ENCODE data around the gene ZNF324. TPM values are rescaled to one million over a fixed set of nuclear protein-coding genes. Genes with fewer than 3 reads are reported as not detected.

ZNF324 gene
- total RNA-seq, 1 experiment from 2014 or later = 11.3 TPM

DNA sequence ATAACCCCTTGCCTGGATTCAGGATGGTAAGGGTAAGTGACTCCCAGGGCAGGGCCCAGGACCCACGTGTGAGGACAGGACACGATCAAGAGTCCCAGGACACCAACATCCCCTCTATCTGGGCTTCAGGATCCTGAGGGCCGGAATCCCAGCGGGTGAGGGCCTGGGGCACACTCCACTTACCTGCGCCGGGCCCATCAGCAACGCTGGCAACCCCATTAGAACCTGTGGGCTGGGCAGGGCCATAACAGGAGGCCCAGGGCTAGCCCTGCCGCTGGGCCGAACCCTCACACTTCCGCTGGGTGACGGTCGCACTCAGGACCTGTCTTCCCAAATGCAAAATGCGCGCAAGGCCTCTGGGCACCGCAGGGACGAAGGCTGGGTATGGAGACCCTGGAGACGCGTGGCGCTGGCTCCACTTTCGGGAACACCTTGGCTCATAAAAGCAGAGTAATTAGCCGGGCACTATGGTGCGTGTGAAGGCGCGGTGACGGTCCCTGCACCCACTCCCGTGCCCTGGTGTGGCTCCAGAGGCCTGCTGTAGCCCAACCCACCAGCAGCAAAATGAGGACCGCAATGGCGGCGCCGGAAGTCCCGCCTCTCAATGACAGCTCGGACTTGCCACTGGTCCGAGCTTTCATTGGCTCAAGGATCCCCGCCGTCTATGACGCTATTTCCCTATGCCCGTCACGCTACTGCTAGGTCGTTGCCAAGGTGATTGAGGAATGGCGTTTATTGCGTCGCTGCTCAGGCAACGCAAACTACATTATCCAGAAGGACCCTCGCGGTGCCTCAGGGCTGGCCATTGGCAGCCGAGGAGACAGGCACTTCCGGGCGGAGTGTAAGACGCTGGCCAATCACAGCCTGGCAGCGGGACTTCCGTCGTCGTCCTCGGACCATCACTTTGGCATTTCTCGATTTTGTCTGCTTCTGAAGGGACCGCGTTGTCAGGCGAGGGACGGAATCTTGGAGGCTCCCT lies 27.0 kb upstream of the ZNF324 start, which contains the start of gene ZNF132:
Gene ZNF132, minus strand, starts transcription at position 578 of the 979 bp plus-strand sequence. Its CDS starts 332 bp downstream, at position 246.
- POLR2A ChIA-PET = no interaction called here
- peaks cover 3 to 6% of the 10 kb centered on the region in 2 experiments; a peak in 2 of 4 replicates for H3K9me3 ChIP-seq (ENCODE audit: control insufficient read depth in 1 of 2, insufficient read depth in 1 of 2, low read depth in 1 of 2, low read length in 2 of 2)
- intact Hi-C loops (cut with micrococcal nuclease) = no loop called here
- H3K4me1 ChIP-seq (ENCODE audit: control insufficient read depth in 1 of 2, insufficient read depth in 2 of 2, low read length in 2 of 2) = no peaks in the 10 kb centered on the region
- no peak within 1 kb of the TSS for H3K4me3 ChIP-seq (replicated peaks in 1 of 2; ENCODE audit: low read depth in 1 of 2, low read length in 2 of 2)
- H3K79me2 ChIP-seq (ENCODE audit: insufficient read depth, low read length) = no peaks in the 10 kb centered on the region
- TF ChIP-seq EGR1 (IDR thresholded peaks at IDR 0.05; ENCODE audit: low read depth) = no peak
- TF ChIP-seq, protein P1, sequence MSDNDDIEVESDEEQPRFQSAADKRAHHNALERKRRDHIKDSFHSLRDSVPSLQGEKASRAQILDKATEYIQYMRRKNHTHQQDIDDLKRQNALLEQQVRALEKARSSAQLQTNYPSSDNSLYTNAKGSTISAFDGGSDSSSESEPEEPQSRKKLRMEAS (IDR thresholded peaks at IDR 0.05) = no peak
- TF ChIP-seq POLR2A (IDR thresholded peaks at IDR 0.05; ENCODE audit: borderline replicate concordance, extremely low read depth, insufficient read depth, insufficient read length) = no peak
- TF ChIP-seq, protein P2, sequence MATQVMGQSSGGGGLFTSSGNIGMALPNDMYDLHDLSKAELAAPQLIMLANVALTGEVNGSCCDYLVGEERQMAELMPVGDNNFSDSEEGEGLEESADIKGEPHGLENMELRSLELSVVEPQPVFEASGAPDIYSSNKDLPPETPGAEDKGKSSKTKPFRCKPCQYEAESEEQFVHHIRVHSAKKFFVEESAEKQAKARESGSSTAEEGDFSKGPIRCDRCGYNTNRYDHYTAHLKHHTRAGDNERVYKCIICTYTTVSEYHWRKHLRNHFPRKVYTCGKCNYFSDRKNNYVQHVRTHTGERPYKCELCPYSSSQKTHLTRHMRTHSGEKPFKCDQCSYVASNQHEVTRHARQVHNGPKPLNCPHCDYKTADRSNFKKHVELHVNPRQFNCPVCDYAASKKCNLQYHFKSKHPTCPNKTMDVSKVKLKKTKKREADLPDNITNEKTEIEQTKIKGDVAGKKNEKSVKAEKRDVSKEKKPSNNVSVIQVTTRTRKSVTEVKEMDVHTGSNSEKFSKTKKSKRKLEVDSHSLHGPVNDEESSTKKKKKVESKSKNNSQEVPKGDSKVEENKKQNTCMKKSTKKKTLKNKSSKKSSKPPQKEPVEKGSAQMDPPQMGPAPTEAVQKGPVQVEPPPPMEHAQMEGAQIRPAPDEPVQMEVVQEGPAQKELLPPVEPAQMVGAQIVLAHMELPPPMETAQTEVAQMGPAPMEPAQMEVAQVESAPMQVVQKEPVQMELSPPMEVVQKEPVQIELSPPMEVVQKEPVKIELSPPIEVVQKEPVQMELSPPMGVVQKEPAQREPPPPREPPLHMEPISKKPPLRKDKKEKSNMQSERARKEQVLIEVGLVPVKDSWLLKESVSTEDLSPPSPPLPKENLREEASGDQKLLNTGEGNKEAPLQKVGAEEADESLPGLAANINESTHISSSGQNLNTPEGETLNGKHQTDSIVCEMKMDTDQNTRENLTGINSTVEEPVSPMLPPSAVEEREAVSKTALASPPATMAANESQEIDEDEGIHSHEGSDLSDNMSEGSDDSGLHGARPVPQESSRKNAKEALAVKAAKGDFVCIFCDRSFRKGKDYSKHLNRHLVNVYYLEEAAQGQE (IDR thresholded peaks at IDR 0.05; ENCODE audit: low read depth) = no peak
- TF ChIP-seq POLR2AphosphoS5 (IDR thresholded peaks at IDR 0.05; ENCODE audit: low read depth, low read length) = no peak
- no peak for TF ChIP-seq EZH2phosphoT487 (IDR thresholded peaks at IDR 0.05; ENCODE audit: borderline replicate concordance)
- no peak for TF ChIP-seq CEBPB (IDR thresholded peaks at IDR 0.05; ENCODE audit: low read depth)
- TF ChIP-seq, protein P3, sequence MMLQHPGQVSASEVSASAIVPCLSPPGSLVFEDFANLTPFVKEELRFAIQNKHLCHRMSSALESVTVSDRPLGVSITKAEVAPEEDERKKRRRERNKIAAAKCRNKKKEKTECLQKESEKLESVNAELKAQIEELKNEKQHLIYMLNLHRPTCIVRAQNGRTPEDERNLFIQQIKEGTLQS (IDR thresholded peaks at IDR 0.05) = no peak
- TF ChIP-seq RAD21 (IDR thresholded peaks at IDR 0.05; ENCODE audit: low read depth) = no peak
- TF ChIP-seq SRF (IDR thresholded peaks at IDR 0.05; ENCODE audit: low read depth) = no peak
- TF ChIP-seq ELF1 (IDR thresholded peaks at IDR 0.05; ENCODE audit: borderline replicate concordance, low read depth) = no peak
- TF ChIP-seq SIN3A (IDR thresholded peaks at IDR 0.05; ENCODE audit: low read depth) = no peak
- no peak for TF ChIP-seq YY1 (IDR thresholded peaks at IDR 0.05; ENCODE audit: extremely low read depth, insufficient replicate concordance, low read depth, low read length)
- no peak for TF ChIP-seq SP1 (IDR thresholded peaks at IDR 0.05; ENCODE audit: low read depth)
- TF ChIP-seq EZH2 (IDR thresholded peaks at IDR 0.05) = no peak
- DNase-seq (ENCODE audit: low read depth, low spot score) (no peak), ATAC-seq (no peak)
- RAD21 ChIA-PET (ENCODE audit: low non-redundant PET in 1 of 2, low total read pairs in 2 of 2, uncharacterized antibody in 2 of 2, unreplicated experiment in 2 of 2) = no interaction called here
- no peak within 1 kb of the TSS for H3K4me2 ChIP-seq (ENCODE audit: low read length)
- no peak within 1 kb of the TSS for H3K27ac ChIP-seq (ENCODE audit: low read depth, low read length)
- H3K36me3 ChIP-seq (ENCODE audit: control insufficient read depth in 1 of 2, insufficient read depth in 2 of 2, low read length in 2 of 2) = no peaks in the 10 kb centered on the region
- BruUV-seq (replicated peaks) = no TSS peak
- no peak within 1 kb of the TSS for H2AFZ ChIP-seq (ENCODE audit: low read depth, low read length, poor library complexity, severe bottlenecking)
- no peak within 1 kb of the TSS for H3K9ac ChIP-seq (ENCODE audit: low read length)
- no peaks in the 10 kb centered on the region for H3K27me3 ChIP-seq (ENCODE audit: insufficient read depth, low read length)
- CTCF ChIA-PET = no interaction called here
- no peaks in the 10 kb centered on the region for H3K9me2 ChIP-seq (ENCODE audit: insufficient read depth)
- H4K20me1 ChIP-seq (ENCODE audit: insufficient read depth) = no peaks in the 10 kb centered on the region

All from HCT116 (cell line).